H1 (cell line): ENCODE results near the gene RANGRF. TPM values are rescaled to one million over a fixed set of nuclear protein-coding genes. Genes with fewer than 3 reads are reported as not detected.

Experiments used
- CTCF ChIA-PET: fragments of 300-600 bp; sonication (Branson Sonifier 250); formaldehyde crosslinking; loops from one replicate; lab custom pipeline; 2021; ENCODE audit not compliant: partially characterized antibody; lab: Charles Lee
- POLR2A ChIA-PET: fragments of 300-600 bp; sonication (Branson Sonifier 250); formaldehyde crosslinking; loops from one replicate; lab custom pipeline; 2021; ENCODE audit warnings: inconsistent platforms; ENCODE audit not compliant: partially characterized antibody; lab: Charles Lee
- DNase-seq, 2 experiments: peaks; one replicate each; pipeline versions ENCODE4 v3.0.0 to v3.0.0-alpha.2; 2010 to 2022; ENCODE audit warnings: low spot score in 2 of 2, low read depth in 1 of 2, mixed read lengths in 1 of 2
- FAIRE-seq: peaks from 2 replicates; lab custom pipeline; 2011; peaks lifted over from hg19 to GRCh38; lab: Jason Lieb, UNC
- H2AFZ ChIP-seq: 2 replicates; pipeline ENCODE4 v1.8.1; 2012; ENCODE audit warnings: low read length, inconsistent platforms
- H2AK5ac ChIP-seq: 2 replicates; pipeline ENCODE4 v1.6.1; 2013; ENCODE audit warnings: low read depth, low read length
- H2BK120ac ChIP-seq: replicated peaks from 2 replicates; pipeline ENCODE3; 2013; ENCODE audit warnings: low read depth, low read length, inconsistent platforms
- H2BK12ac ChIP-seq: 2 replicates; pipeline ENCODE4 v1.6.1; 2013; ENCODE audit warnings: low read depth, low read length
- H2BK15ac ChIP-seq: 2 replicates; pipeline ENCODE4 v1.6.1; 2013; ENCODE audit warnings: low read length
- H2BK20ac ChIP-seq: 2 replicates; pipeline ENCODE4 v1.6.1; 2013; ENCODE audit warnings: low read length
- H2BK5ac ChIP-seq: 2 replicates; pipeline ENCODE4 v1.6.1; 2013; ENCODE audit warnings: low read depth, low read length
- H3K14ac ChIP-seq: 2 replicates; pipeline ENCODE4 v1.6.1; 2013; ENCODE audit warnings: inconsistent platforms; ENCODE audit not compliant: insufficient read length
- H3K18ac ChIP-seq: 2 replicates; pipeline ENCODE4 v1.6.1; 2013; ENCODE audit warnings: low read length; ENCODE audit errors: extremely low read depth
- H3K23ac ChIP-seq: 2 replicates; pipeline ENCODE4 v1.6.1; 2013; ENCODE audit warnings: inconsistent platforms; ENCODE audit not compliant: insufficient read length
- H3K23me2 ChIP-seq: 2 replicates; pipeline ENCODE4 v1.6.1; 2013; ENCODE audit warnings: low read depth, low read length
- H3K27ac ChIP-seq: 2 replicates; pipeline ENCODE4 v1.6.1; 2011; ENCODE audit warnings: low read depth, low read length, inconsistent platforms
- H3K27me3 ChIP-seq, 4 experiments: replicated peaks in 1 of 4; 1 replicate in 1 of 4; 2 replicates in 3 of 4; pipeline versions ENCODE4 v1.6.1 to v1.8.1; 2011 to 2013; ENCODE audit warnings: low read length in 3 of 4, mild to moderate bottlenecking in 3 of 4, inconsistent platforms in 2 of 4, mixed read lengths in 2 of 4, moderate library complexity in 1 of 4; ENCODE audit not compliant: control insufficient read depth in 3 of 4, insufficient read depth in 3 of 4; ENCODE audit errors: extremely low read depth in 1 of 4
- H3K36me3 ChIP-seq, 4 experiments: 2 replicates each; pipeline versions ENCODE4 v1.6.1 to v1.8.1; 2011 to 2013; ENCODE audit warnings: mild to moderate bottlenecking in 4 of 4, low read length in 3 of 4, moderate library complexity in 2 of 4, control low read depth in 1 of 4, inconsistent platforms in 1 of 4; ENCODE audit not compliant: insufficient read depth in 4 of 4, control insufficient read depth in 2 of 4
- H3K4ac ChIP-seq: replicated peaks from 2 replicates; pipeline ENCODE3; 2013; ENCODE audit warnings: low read length, low read depth, mixed read lengths, inconsistent platforms; ENCODE audit not compliant: insufficient read length
- H3K4me1 ChIP-seq, 4 experiments: replicated peaks in 1 of 4; 1 replicate in 1 of 4; 2 replicates in 3 of 4; pipeline versions ENCODE4 v1.6.1 to v1.8.1; 2011 to 2013; ENCODE audit warnings: low read length in 3 of 4, inconsistent platforms in 2 of 4, mixed read lengths in 1 of 4; ENCODE audit not compliant: insufficient read depth in 4 of 4, control insufficient read depth in 3 of 4
- H3K4me2 ChIP-seq, 2 experiments: 2 replicates each; pipeline versions ENCODE4 v1.6.1 to v1.8.1; 2011 to 2013; ENCODE audit warnings: low read depth in 2 of 2, low read length in 2 of 2, control low read depth in 1 of 2, inconsistent platforms in 1 of 2, mild to moderate bottlenecking in 1 of 2; ENCODE audit not compliant: insufficient read depth in 1 of 2
- H3K4me3 ChIP-seq, 4 experiments: fragments of 200-600, 300-600 bp in 1 of 4; sonication (generic), shearing (Covaris generic), sonication (Bioruptor Twin) in 1 of 4; 2 replicates each; pipeline versions ENCODE4 v1.5.1 to v1.8.1; 2011 to 2016; ENCODE audit warnings: low read length in 4 of 4, low read depth in 3 of 4, control low read depth in 2 of 4, inconsistent platforms in 2 of 4, mild to moderate bottlenecking in 2 of 4, mixed read lengths in 1 of 4, moderate library complexity in 1 of 4; ENCODE audit not compliant: insufficient read depth in 2 of 4; ENCODE audit errors: extremely low read depth in 1 of 4
- H3K56ac ChIP-seq: replicated peaks from 2 replicates; pipeline ENCODE3; 2013; ENCODE audit warnings: low read depth, mild to moderate bottlenecking, mixed read lengths, low read length, inconsistent platforms; ENCODE audit not compliant: insufficient read length
- H3K79me1 ChIP-seq: 2 replicates; pipeline ENCODE4 v1.6.1; 2013; ENCODE audit warnings: low read depth, low read length, control low read depth
- H3K79me2 ChIP-seq, 2 experiments: 2 replicates each; pipeline versions ENCODE4 v1.6.1 to v1.8.1; 2012 to 2013; ENCODE audit warnings: low read length in 2 of 2, mild to moderate bottlenecking in 2 of 2, inconsistent platforms in 1 of 2; ENCODE audit not compliant: insufficient read depth in 2 of 2, control insufficient read depth in 1 of 2
- H3K9ac ChIP-seq, 4 experiments: replicated peaks in 1 of 4; 1 replicate in 1 of 4; 2 replicates in 3 of 4; pipeline versions ENCODE4 v1.6.1 to v1.8.1; 2011 to 2013; ENCODE audit warnings: low read depth in 3 of 4, low read length in 3 of 4, control low read depth in 2 of 4, mild to moderate bottlenecking in 2 of 4, moderate library complexity in 2 of 4, inconsistent platforms in 1 of 4; ENCODE audit errors: extremely low read depth in 1 of 4
- H3K9me3 ChIP-seq, 2 experiments: 2 replicates each; pipeline versions ENCODE4 v1.6.1 to v1.8.1; 2012 to 2013; ENCODE audit warnings: mild to moderate bottlenecking in 2 of 2, moderate library complexity in 2 of 2, control low read depth in 1 of 2, inconsistent platforms in 1 of 2, low read depth in 1 of 2, low read length in 1 of 2, mixed read lengths in 1 of 2; ENCODE audit not compliant: insufficient read depth in 2 of 2
- H4K20me1 ChIP-seq, 2 experiments: replicated peaks in 1 of 2; 2 replicates each; pipeline versions ENCODE3 to v1.8.1; 2011 to 2013; ENCODE audit warnings: inconsistent platforms in 2 of 2, low read length in 2 of 2, mild to moderate bottlenecking in 1 of 2; ENCODE audit not compliant: insufficient read depth in 2 of 2, control insufficient read depth in 1 of 2
- H4K5ac ChIP-seq: 2 replicates; pipeline ENCODE4 v1.6.1; 2013; ENCODE audit warnings: low read length, low read depth, mixed read lengths, inconsistent platforms; ENCODE audit not compliant: insufficient read length
- H4K8ac ChIP-seq: 2 replicates; pipeline ENCODE4 v1.8.0; 2013; ENCODE audit warnings: mild to moderate bottlenecking, moderate library complexity, low read length, inconsistent platforms; ENCODE audit not compliant: insufficient read depth; ENCODE audit errors: extremely low read depth
- H4K91ac ChIP-seq: replicated peaks from 2 replicates; pipeline ENCODE3; 2013; ENCODE audit warnings: low read length, mixed read lengths, inconsistent platforms; ENCODE audit not compliant: insufficient read length
- EGR1 ChIP-seq: IDR thresholded peaks from 2 replicates; pipeline ENCODE4 v1.6.1; 2011; ENCODE audit warnings: low read depth, low read length, borderline replicate concordance
- EP300 ChIP-seq, 2 experiments: IDR thresholded peaks; 1 replicate in 1 of 2; 2 replicates in 1 of 2; pipeline ENCODE4 v1.6.1; 2011 to 2012; ENCODE audit warnings: low read depth in 2 of 2, low read length in 2 of 2, mild to moderate bottlenecking in 2 of 2, borderline replicate concordance in 1 of 2, inconsistent platforms in 1 of 2, moderate library complexity in 1 of 2
- JUN ChIP-seq: IDR thresholded peaks from 2 replicates; pipeline ENCODE4 v1.6.1; 2011; ENCODE audit warnings: low read depth, mild to moderate bottlenecking, improper control_type of control experiment, low read length
- NRF1 ChIP-seq: IDR thresholded peaks from 2 replicates; pipeline ENCODE4 v1.6.1; 2011; ENCODE audit warnings: mild to moderate bottlenecking, low read depth, low read length, improper control_type of control experiment
- SRF ChIP-seq: IDR thresholded peaks from 2 replicates; pipeline ENCODE4 v1.6.1; 2011; ENCODE audit warnings: mild to moderate bottlenecking, low read depth, low read length, moderate library complexity
- ZNF274 ChIP-seq: IDR thresholded peaks from 2 replicates; pipeline ENCODE4 v1.7.0; 2012; ENCODE audit warnings: low read length, borderline replicate concordance; ENCODE audit errors: extremely low read depth
- WGBS, 2 experiments: shearing (Covaris generic) in 1 of 2; methylation state at CpG; one replicate each; pipeline versions ENCODE4 v1.1.6 to v1.1.7; 2013 to 2015; ENCODE audit warnings: low lambda C conversion rate in 2 of 2, mixed read lengths in 2 of 2, inconsistent platforms in 1 of 2, low coverage in 1 of 2, missing lambda C conversion rate in 1 of 2; ENCODE audit not compliant: insufficient replicate concordance in 2 of 2, insufficient coverage in 1 of 2, insufficient read length in 1 of 2; ENCODE audit errors: extremely low coverage in 1 of 2, missing lambda C conversion rate in 1 of 2; 5-methylcytosine and 5-hydroxymethylcytosine counted together
- polyA plus RNA-seq, 7 experiments: library from polyadenylated mRNA; depleted of rRNA in 3 of 7; stranded (reverse) in 5 of 7; unstranded in 2 of 7; fragments of >200 nt in 5 of 7; fragments of 200-250 nt in 2 of 7; gene quantifications; 1 replicate in 5 of 7; 2 replicates in 1 of 7; 4 replicates in 1 of 7; pipeline versions ENCODE4 v1.2.1 to v1.2.3, GENCODE V29; 2011 to 2013; ENCODE audit warnings: missing spikeins in 2 of 7, mixed read lengths in 2 of 7
- total RNA-seq: library from RNA; stranded (reverse); fragmentation: NEBNext Ultra II Directional; extraction: Animal tissue kit (Norgen Biotek cat#: 25700); gene quantifications from 2 replicates; pipeline ENCODE4 v1.2.1, GENCODE V29; 2021

Gene RANGRF
- total and polyA plus RNA-seq, 2 of the 8 experiments (the other 6 are each of a cell fraction or from before 2014, with no cell fraction given): 36.9 to 49.6 TPM

DNA sequence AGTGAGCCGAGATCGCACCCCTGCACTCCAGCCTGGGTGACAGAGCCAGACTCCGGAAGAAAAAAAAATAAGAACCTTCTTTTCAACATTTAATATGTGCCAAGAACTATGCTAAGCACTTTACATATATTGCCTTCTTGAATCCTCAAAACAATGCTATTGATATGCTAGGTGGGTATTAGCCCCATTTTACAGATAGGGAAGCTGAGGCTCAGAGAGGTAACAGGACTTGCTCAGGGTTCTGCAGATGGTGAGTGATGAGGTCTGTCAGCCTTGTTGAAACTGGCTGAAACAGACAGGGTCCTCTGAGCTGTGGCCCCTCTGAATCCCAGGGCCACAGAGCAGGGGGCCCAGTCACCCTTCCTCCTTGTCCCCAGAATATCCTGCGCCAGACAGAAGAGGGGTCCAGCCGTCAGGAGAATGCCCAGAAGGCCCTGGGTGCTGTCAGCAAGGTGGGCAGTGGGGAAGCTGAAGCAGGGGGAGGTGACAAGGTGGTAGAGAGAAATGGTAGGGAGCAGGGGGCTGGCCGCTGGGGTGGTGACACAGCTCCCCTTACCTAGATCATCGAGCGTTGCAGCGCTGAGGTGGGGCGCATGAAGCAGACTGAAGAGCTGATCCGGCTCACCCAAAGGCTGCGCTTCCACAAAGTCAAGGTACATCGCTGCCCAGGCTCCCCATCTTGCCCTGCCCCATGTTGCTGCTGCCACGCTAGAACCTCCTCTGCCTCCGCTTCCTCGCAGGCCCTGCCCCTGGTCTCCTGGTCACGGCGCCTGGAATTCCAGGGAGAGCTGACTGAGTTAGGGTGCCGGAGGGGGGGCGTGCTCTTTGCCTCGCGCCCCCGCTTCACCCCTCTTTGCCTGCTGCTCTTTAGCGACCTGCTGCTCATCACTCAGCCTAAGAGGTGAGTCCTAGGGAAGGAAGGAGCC is 29.8 kb downstream of the RANGRF start:
- H3K18ac ChIP-seq: no peak overlapping the region
- no peak overlapping the region for H2AK5ac ChIP-seq
- no peaks in the 10 kb centered on the region for H4K20me1 ChIP-seq
- no peak overlapping the region for H2AFZ ChIP-seq
- 82% methylated on average over 20 of the region's 24 CpGs; no CpG with 5 or more reads in 1 of the 2 experiments for WGBS, 2 experiments
- no peak overlapping the region for H3K56ac ChIP-seq
- H3K36me3 ChIP-seq: no peaks in the 10 kb centered on the region
- H4K5ac ChIP-seq: no peak overlapping the region
- CTCF ChIA-PET: interaction anchor here (1.0 to 2.3 kb wide), 6 partner anchors 7 to 58 kb away, joined by 3 to 9 read pairs (median 4); partner anchors contain the start of genes KRABD2 and SLC25A35
- no peak overlapping the region for H3K27ac ChIP-seq
- H3K23ac ChIP-seq: no peak overlapping the region
- no peak overlapping the region for H2BK20ac ChIP-seq
- H3K79me2 ChIP-seq: no peaks in the 10 kb centered on the region
- 0 out of 2 replicates have a peak overlapping the region, but pooled peaks have one; percentile 1 for H2BK15ac ChIP-seq
- H3K14ac ChIP-seq: no peak overlapping the region
- no peak overlapping the region for H2BK12ac ChIP-seq
- H4K8ac ChIP-seq: no peak overlapping the region
- H3K4me3 ChIP-seq: no peak overlapping the region
- H3K9ac ChIP-seq: no peak overlapping the region
- H3K79me1 ChIP-seq: no peaks in the 10 kb centered on the region
- H3K4ac ChIP-seq: no peak overlapping the region
- H3K4me1 ChIP-seq: peaks cover 0 to 16% (median 4%) of the 10 kb centered on the region in 4 experiments; a peak in 5 of 7 replicates
- no peak overlapping the region for H2BK120ac ChIP-seq
- no peak overlapping the region for H3K4me2 ChIP-seq
- peaks cover 14% of the 10 kb centered on the region for H3K23me2 ChIP-seq
- H4K91ac ChIP-seq: no peak overlapping the region
- no peak overlapping the region for H2BK5ac ChIP-seq
- FAIRE-seq: no peak
- no peak for DNase-seq
- no peaks in the 10 kb centered on the region for H3K9me3 ChIP-seq
- H3K27me3 ChIP-seq: peaks cover 3 to 30% (median 23%) of the 10 kb centered on the region in 4 experiments
- POLR2A ChIA-PET: interaction anchor here (0.9 to 3.6 kb wide), 7 partner anchors 8 to 97 kb away, joined by 3 to 24 read pairs (median 3); partner anchors contain the start of genes CTC1, KRABD2 and RANGRF
- TF ChIP-seq JUN (no peak), NRF1 (no peak), EGR1 (no peak), EP300 (IDR thresholded peaks at IDR 0.05; ENCODE audit: borderline replicate concordance in 1 of 2, low read depth in 2 of 2, low read length in 2 of 2) (no peak), ZNF274 (no peak), SRF (no peak)
